Panc1 (cell line): Measurements from ENCODE around the gene TCF7. TPM values are rescaled to one million over a fixed set of nuclear protein-coding genes. Genes with fewer than 3 reads are reported as not detected.

Experiments
- ATAC-seq: fragments of 200-7000 bp; cut with Tn5 transposase; 2 replicates; pipeline ENCODE4 v1.9.1; 2020; ENCODE audit warnings: mild to moderate bottlenecking, moderate library complexity
- Bru-seq: library from RNA; stranded (reverse); fragments of 400-500 nt; gene quantifications from one replicate; lab custom pipeline; 2021; lab: Mats Ljungman, UMichigan
- BruChase-seq, 2 experiments: library from RNA; stranded (reverse); fragments of 400-500 nt; gene quantifications; one replicate each; lab custom pipeline; 2021; lab: Mats Ljungman, UMichigan
- BruUV-seq: library from RNA; stranded (reverse); fragments of 400-500 nt; replicated peaks from 2 replicates; lab custom pipeline; 2021; lab: Mats Ljungman, UMichigan
- CTCF ChIA-PET: fragments of 300-600 bp; sonication (Branson Sonifier 250); formaldehyde crosslinking; loops from one replicate; lab custom pipeline; 2022; ENCODE audit warnings: antibody characterized with exemption; lab: Charles Lee
- POLR2A ChIA-PET: fragments of 300-600 bp; sonication (Branson Sonifier 250); formaldehyde crosslinking; loops from one replicate; lab custom pipeline; 2022; ENCODE audit warnings: antibody characterized with exemption; lab: Charles Lee
- DNase-seq: peaks from one replicate; pipeline ENCODE4 v3.0.0-alpha.2; 2010; ENCODE audit warnings: low read depth, low spot score
- H3K27ac ChIP-seq: 2 replicates; pipeline ENCODE4 v1.5.1; 2011; ENCODE audit warnings: mild to moderate bottlenecking, low read length, inconsistent platforms
- H3K27me3 ChIP-seq: fragments of 200-500 bp; sonication (Bioruptor generic); 2 replicates; pipeline ENCODE4 v1.6.0; 2014; ENCODE audit warnings: low read length, inconsistent platforms; ENCODE audit not compliant: control insufficient read depth, insufficient read depth
- H3K36me3 ChIP-seq: fragments of 200-500 bp; sonication (Bioruptor generic); 2 replicates; pipeline ENCODE4 v1.5.1; 2014; ENCODE audit warnings: inconsistent platforms, mild to moderate bottlenecking, low read length, moderate library complexity; ENCODE audit not compliant: control insufficient read depth, insufficient read depth
- H3K4me1 ChIP-seq: 2 replicates; pipeline ENCODE4 v1.5.1; 2011; ENCODE audit warnings: inconsistent platforms, mild to moderate bottlenecking, low read length, moderate library complexity; ENCODE audit not compliant: control insufficient read depth, insufficient read depth
- H3K4me3 ChIP-seq, 2 experiments: 2 replicates each; pipeline ENCODE4 v1.5.1; 2011 to 2012; ENCODE audit warnings: low read depth in 2 of 2, low read length in 2 of 2, mild to moderate bottlenecking in 2 of 2, inconsistent platforms in 1 of 2, moderate library complexity in 1 of 2
- H3K9me3 ChIP-seq: fragments of 200-500 bp; sonication (Bioruptor generic); 2 replicates; pipeline ENCODE4 v1.5.1; 2014; ENCODE audit warnings: low read depth, mild to moderate bottlenecking, inconsistent platforms, low read length, moderate library complexity; ENCODE audit not compliant: control insufficient read depth, insufficient read depth
- CTCF ChIP-seq: fragments of 450-650 bp; IDR thresholded peaks from 2 replicates; pipeline ENCODE4 v1.5.1; 2017; ENCODE audit warnings: mild to moderate bottlenecking
- POLR2AphosphoS5 ChIP-seq: IDR thresholded peaks from 2 replicates; pipeline ENCODE4 v1.6.1; 2012; ENCODE audit warnings: mild to moderate bottlenecking, low read depth, low read length, moderate library complexity
- REST ChIP-seq, 2 experiments: IDR thresholded peaks; 2 replicates each; pipeline ENCODE4 v1.6.1; 2011 to 2012; ENCODE audit warnings: low read depth in 2 of 2, control low read depth in 1 of 2, low read length in 1 of 2, mild to moderate bottlenecking in 1 of 2, moderate library complexity in 1 of 2; ENCODE audit not compliant: insufficient read depth in 1 of 2
- SIN3A ChIP-seq: IDR thresholded peaks from 2 replicates; pipeline ENCODE4 v1.6.1; 2012; ENCODE audit warnings: low read depth, mild to moderate bottlenecking, low read length, moderate library complexity, borderline replicate concordance; ENCODE audit not compliant: insufficient read depth
- TCF7L2 ChIP-seq: IDR thresholded peaks from 2 replicates; pipeline ENCODE4 v1.6.1; 2011; ENCODE audit warnings: mild to moderate bottlenecking, low read depth, low read length, inconsistent platforms
- in situ Hi-C: cut with HindIII; loops from 2 replicates; pipeline ENCODE4 v1.10.0; 2016; ENCODE audit warnings: low sequenced_read_pairs, low pct_unique_long_range_greater_than_20kb
- intact Hi-C: fragments of 100-400 bp; cut with micrococcal nuclease; formaldehyde crosslinking; loops from one replicate; pipeline ENCODE4 v1.10.0; 2022; ENCODE audit not compliant: unreplicated experiment
- long read RNA-seq: library from polyadenylated mRNA; unstranded; transcript quantifications from one replicate; pipeline ENCODE4 v2.0.0, GENCODE V29; 2021; ENCODE audit not compliant: unreplicated experiment
- polyA plus RNA-seq: library from polyadenylated mRNA; unstranded; fragments of >200 nt; gene quantifications from one replicate; pipeline ENCODE4 v1.2.1, GENCODE V29; 2012; ENCODE audit warnings: missing spikeins; ENCODE audit not compliant: insufficient read length
- total RNA-seq: library from RNA; stranded (reverse); gene quantifications from one replicate; pipeline ENCODE4 v1.2.1, GENCODE V29; 2021; ENCODE audit not compliant: unreplicated experiment

TCF7 gene
- total RNA-seq (24.0 TPM), Bru-seq, nascent RNA (percentile 63 among the genes with signal in this experiment), BruChase-seq, experiment 1, labeled RNA remaining after a 2-hour chase (percentile 60 among the genes with signal in this experiment), BruChase-seq, experiment 2, labeled RNA remaining after a 6-hour chase (percentile 66 among the genes with signal in this experiment)
- polyA plus RNA-seq: 45.5 TPM
- long read RNA-seq, partial matches to known transcripts: 8 of 36 reads
- long read RNA-seq, other reads (novel, unspliced or antisense): 26 of 36 reads

GRCh38 chr5:134113902-134114875, at the start of gene TCF7:
TSS of gene TCF7 (plus strand) at chr5:134114681. CDS start at chr5:134114907, 226 bp downstream.
- intact Hi-C loops: no loop called here
- TF ChIP-seq TCF7L2 (peak; percentile 99), POLR2AphosphoS5 (no peak)
- Histone ChIP-seq H3K4me1 (peaks cover 8% of the 10 kb centered on the region; the same call in 1 of the 2 replicates), H3K4me3 (peak within 1 kb of the TSS; percentile 54 to 73), H3K27me3 (no peaks in the 10 kb centered on the region), H3K27ac (peak within 1 kb of the TSS; percentile 82), H3K36me3 (no peaks in the 10 kb centered on the region), H3K9me3 (no peaks in the 10 kb centered on the region)
- ChIA-PET CTCF (interaction anchor here (0.6 kb wide), 1 partner anchor 88 kb away, joined by 4 read pairs; no protein-coding TSS in a partner anchor), POLR2A (no interaction called here)
- in situ Hi-C loops: no loop called here
- no TSS peak for BruUV-seq
- peak; percentile 94 for ATAC-seq
- DNase-seq: no peak

GRCh38 chr5:134069553-134069952, 44.9 kb upstream of the TCF7 start:
- H3K4me1 ChIP-seq: no peaks in the 10 kb centered on the region; the same call in 1 of the 2 replicates
- H3K27me3 ChIP-seq: no peaks in the 10 kb centered on the region
- DNase-seq: no peak
- ATAC-seq: no peak
- in situ Hi-C loops: no loop called here
- no peaks in the 10 kb centered on the region for H3K9me3 ChIP-seq
- H3K4me3 ChIP-seq: no peak overlapping the region
- ChIA-PET CTCF (no interaction called here), POLR2A (interaction anchor here (0.6 kb wide), 1 partner anchor 45 kb away, joined by 3 read pairs; no protein-coding TSS in a partner anchor)
- TF ChIP-seq REST (IDR thresholded peaks at IDR 0.05; ENCODE audit: insufficient read depth in 1 of 2, low read depth in 2 of 2, low read length in 1 of 2) (no peak), CTCF (no peak), POLR2AphosphoS5 (no peak), SIN3A (no peak), TCF7L2 (no peak)
- intact Hi-C loops: no loop called here
- no TSS peak for BruUV-seq
- no peak overlapping the region for H3K27ac ChIP-seq
- no peaks in the 10 kb centered on the region for H3K36me3 ChIP-seq
